Epithelial cell of proximal tubule (primary cell): ENCODE results near the gene DEPDC5. TPM values are rescaled to one million over a fixed set of nuclear protein-coding genes. Genes with fewer than 3 reads are reported as not detected.
"Not testable (repeated sequence)": the region's sequence is repeated elsewhere in the genome, so short reads cannot be mapped to it uniquely, and the experiment has no call there.

Experiments
- DNase-seq: peaks from one replicate; pipeline ENCODE4 v3.0.0-alpha.2; 2011; ENCODE audit warnings: low read depth
- H3K4me3 ChIP-seq: 2 replicates; pipeline ENCODE4 v1.5.1; 2011; ENCODE audit warnings: low read depth, mild to moderate bottlenecking, low read length
- CTCF ChIP-seq: conservative IDR thresholded peaks from 2 replicates; pipeline ENCODE4 v1.5.1; 2012; ENCODE audit warnings: low read depth, mild to moderate bottlenecking, low read length
- total RNA-seq: library from RNA; depleted of rRNA; stranded (reverse); fragments of >200 nt; gene quantifications from 2 replicates; pipeline ENCODE4 v1.2.3, GENCODE V29; 2015

The DEPDC5 gene
- total RNA-seq, 1 donor from 2014 or later, result 5.4 TPM

GRCh38 chr22:31764785-31765184, 11.0 kb downstream of the DEPDC5 start:
- no peak overlapping the region for H3K4me3 ChIP-seq
- no peak for DNase-seq

DNA sequence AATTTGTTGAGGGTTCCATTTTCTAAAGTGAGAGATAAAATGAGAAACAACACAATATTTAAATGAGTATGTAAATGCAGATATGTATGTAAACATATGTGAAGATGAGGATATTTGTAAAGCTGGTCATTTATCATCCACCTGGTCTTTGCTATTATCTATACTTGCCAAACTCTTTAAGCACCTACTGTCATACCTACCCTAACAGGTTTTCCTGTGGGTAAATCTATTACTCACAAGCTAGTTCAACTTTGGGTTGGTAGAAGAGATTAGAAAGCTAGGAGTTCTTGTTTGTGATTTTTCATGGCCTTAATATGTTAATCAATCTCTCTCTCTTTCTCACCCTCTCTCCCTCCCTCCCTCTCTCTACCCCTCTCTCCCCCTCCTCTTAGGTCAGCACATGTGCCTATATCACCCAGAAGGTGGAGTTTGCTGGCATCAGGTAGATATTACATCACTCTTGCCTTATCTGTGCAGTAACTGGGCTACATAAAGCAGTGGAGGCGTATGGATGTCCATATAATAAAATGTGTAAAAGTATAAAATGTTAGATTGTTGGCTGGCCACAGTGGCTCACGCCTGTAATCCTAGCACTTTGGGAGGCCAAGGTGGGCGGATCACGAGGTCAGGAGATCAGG, 14.7 kb downstream of the DEPDC5 start:
- no peak for TF ChIP-seq CTCF
- no peak overlapping the region for H3K4me3 ChIP-seq
- no peak for DNase-seq

More at GRCh38 chr22:31764785-31765184, 11.0 kb downstream of the DEPDC5 start:
- no peak for TF ChIP-seq CTCF

GRCh38 chr22:31773416-31773815, 19.6 kb downstream of the DEPDC5 start:
- no peak for DNase-seq
- no peak overlapping the region for H3K4me3 ChIP-seq
- TF ChIP-seq CTCF, result no peak

DNA sequence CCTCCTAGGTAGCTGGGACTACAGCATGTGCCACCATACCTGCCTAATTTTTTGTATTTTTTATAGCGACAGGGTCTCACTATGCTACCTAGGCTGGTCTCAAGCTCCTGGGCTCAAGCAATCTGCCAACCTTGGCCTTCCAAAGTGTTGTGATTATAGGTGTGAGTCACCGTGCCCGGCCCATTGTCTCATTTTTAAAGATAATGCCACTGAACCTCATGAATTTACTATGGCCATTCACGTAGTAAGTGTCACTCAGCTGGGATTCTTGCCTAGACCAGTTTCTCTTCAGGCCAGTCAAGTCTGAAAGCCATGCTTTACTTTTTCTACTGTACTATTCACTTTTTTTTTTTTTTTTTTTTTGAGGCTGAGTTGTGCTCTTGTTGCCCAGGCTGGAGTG, 22.4 kb downstream of the DEPDC5 start:
- TF ChIP-seq CTCF, result no peak
- DNase-seq, result no peak
- no peak overlapping the region for H3K4me3 ChIP-seq

DNA sequence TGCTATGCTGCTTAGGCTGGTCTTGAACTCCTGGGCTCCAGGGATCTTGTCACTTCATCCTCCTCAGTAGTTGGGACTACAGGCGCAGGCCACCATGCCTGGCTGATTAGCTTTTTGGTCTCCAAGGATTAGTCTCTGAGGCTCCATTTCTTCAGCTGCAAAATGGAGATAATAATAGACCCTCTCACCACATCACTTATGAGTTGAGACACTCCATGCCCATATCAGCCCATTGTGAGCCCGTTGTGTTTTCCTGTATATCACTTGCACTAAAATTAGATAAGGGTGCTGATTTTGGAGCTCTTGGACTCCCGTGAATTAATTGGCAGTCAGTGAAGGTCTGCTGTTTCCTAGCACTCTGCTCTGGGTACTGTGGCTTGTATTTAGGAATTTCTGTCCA, 36.0 kb downstream of the DEPDC5 start:
- no peak for DNase-seq
- no peak for TF ChIP-seq CTCF
- no peak overlapping the region for H3K4me3 ChIP-seq

DNA sequence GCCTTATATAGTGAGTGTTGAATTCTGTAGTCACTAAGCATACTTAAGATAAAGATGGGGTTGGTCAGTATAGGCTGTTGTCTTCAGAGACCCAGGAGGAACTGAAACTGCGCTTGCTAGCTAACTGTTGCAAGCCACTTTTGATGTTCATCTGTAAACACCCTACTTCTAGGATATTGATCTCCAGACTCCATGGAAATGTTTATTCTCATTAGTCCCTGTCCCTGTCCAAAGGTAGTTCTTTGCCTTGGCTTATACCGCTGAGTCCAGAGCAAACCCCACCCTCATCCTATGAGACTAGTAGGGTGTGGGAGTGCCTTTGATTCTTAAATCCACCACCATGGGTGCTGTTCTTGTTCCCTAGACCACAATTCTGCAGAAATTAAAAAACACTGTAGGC, 36.4 kb downstream of the DEPDC5 start:
- TF ChIP-seq CTCF, result no peak
- no peak for DNase-seq
- H3K4me3 ChIP-seq, result no peak overlapping the region

- H3K4me3 ChIP-seq, DNase-seq: not testable (repeated sequence)
Measured at GRCh38 chr22:31799358-31799757, 45.5 kb downstream of the DEPDC5 start.
